K562 (cell line): ENCODE data around the gene NEB. TPM values are rescaled to one million over a fixed set of nuclear protein-coding genes. Genes with fewer than 3 reads are reported as not detected.
A peak's percentile ranks its signal among the peaks of the same experiment; 100 is the strongest.

ENCODE experiments used
- ATF7 ChIP-seq: fragments of 450-650 bp; IDR thresholded peaks from 2 replicates; pipeline ENCODE4 v1.7.1; 2014; ENCODE audit warnings: mild to moderate bottlenecking, moderate library complexity
- BRD9 ChIP-seq: fragments of 450-650 bp; IDR thresholded peaks from 2 replicates; pipeline ENCODE4 v1.6.1; 2018; ENCODE audit warnings: low read depth; ENCODE audit not compliant: partially characterized antibody
- CEBPG ChIP-seq, 3 experiments: fragments of 200-800 bp in 1 of 3; sonication (Bioruptor generic) in 1 of 3; sonication (generic) in 1 of 3; formaldehyde crosslinking in 1 of 3; IDR thresholded peaks in 2 of 3; conservative IDR thresholded peaks in 1 of 3; 2 replicates each; pipeline versions ENCODE4 v1.6.1 to v1.8.0; 2016 to 2022; ENCODE audit warnings: missing compliant biosample characterization in 2 of 3, missing genetic modification characterization in 2 of 3, mild to moderate bottlenecking in 1 of 3, missing genetic modification reagents in 1 of 3
- CTCF ChIP-seq, 3 experiments: IDR thresholded peaks in 2 of 3; conservative IDR thresholded peaks in 1 of 3; 2 replicates each; pipeline ENCODE4 v1.5.1; 2011 to 2012; ENCODE audit warnings: low read length in 3 of 3, mild to moderate bottlenecking in 3 of 3, control low read depth in 2 of 3, improper control_type of control experiment in 1 of 3, inconsistent platforms in 1 of 3, low read depth in 1 of 3, mixed read lengths in 1 of 3, moderate library complexity in 1 of 3; ENCODE audit not compliant: insufficient read depth in 2 of 3
- E2F6 ChIP-seq, 2 experiments: IDR thresholded peaks; 2 replicates each; pipeline ENCODE4 v1.6.1; 2011; ENCODE audit warnings: borderline replicate concordance in 1 of 2, control low read depth in 1 of 2, low read depth in 1 of 2, low read length in 1 of 2, mild to moderate bottlenecking in 1 of 2, mixed read lengths in 1 of 2, moderate library complexity in 1 of 2; ENCODE audit not compliant: insufficient read depth in 1 of 2, insufficient read length in 1 of 2, poor library complexity in 1 of 2, severe bottlenecking in 1 of 2; ENCODE audit errors: extremely low read depth in 1 of 2
- GABPB1 ChIP-seq: sonication (generic); formaldehyde crosslinking; IDR thresholded peaks from 2 replicates; pipeline ENCODE4 v1.8.0; 2022; ENCODE audit warnings: mild to moderate bottlenecking, missing genetic modification reagents
- HNRNPH1 ChIP-seq: fragments of 200-400 bp; formaldehyde crosslinking; optimal IDR thresholded peaks from 2 replicates; pipeline ENCODE3; 2017; ENCODE audit warnings: low read depth, mild to moderate bottlenecking, low read length, moderate library complexity
- ILK ChIP-seq: fragments of 450-650 bp; IDR thresholded peaks from 2 replicates; pipeline ENCODE4 v1.6.1; 2016; ENCODE audit warnings: missing genetic modification characterization, low read depth, mild to moderate bottlenecking, missing compliant biosample characterization, moderate library complexity, borderline replicate concordance
- NFRKB ChIP-seq: fragments of 450-650 bp; IDR thresholded peaks from 2 replicates; pipeline ENCODE4 v1.6.1; 2016; ENCODE audit warnings: low read depth
- NR3C1 ChIP-seq: sonication (generic); formaldehyde crosslinking; IDR thresholded peaks from 2 replicates; pipeline ENCODE4 v1.8.1; 2022; ENCODE audit warnings: missing genetic modification reagents
- RBBP5 ChIP-seq: fragments of 200-600 bp; sonication (generic); IDR thresholded peaks from 2 replicates; pipeline ENCODE4 v1.6.1; 2012; ENCODE audit warnings: borderline replicate concordance, mild to moderate bottlenecking, low read length, control low read depth, inconsistent platforms; ENCODE audit not compliant: insufficient read depth, poor library complexity, severe bottlenecking
- SAFB2 ChIP-seq: fragments of 200-400 bp; formaldehyde crosslinking; IDR thresholded peaks from 2 replicates; pipeline ENCODE4 v1.6.1; 2018; ENCODE audit warnings: borderline replicate concordance, low read length, low read depth, moderate library complexity; ENCODE audit not compliant: severe bottlenecking
- SMAD4 ChIP-seq: fragments of 250-450 bp; sonication (Bioruptor Pico); conservative IDR thresholded peaks from 2 replicates; pipeline ENCODE4 v1.8.0; 2021; ENCODE audit warnings: inconsistent platforms, mild to moderate bottlenecking, moderate library complexity
- TCF3 ChIP-seq: sonication (generic); formaldehyde crosslinking; IDR thresholded peaks from 2 replicates; pipeline ENCODE4 v1.4.0; 2020; ENCODE audit warnings: mild to moderate bottlenecking, missing genetic modification reagents
- ZC3H4 ChIP-seq: sonication (generic); formaldehyde crosslinking; IDR thresholded peaks from 2 replicates; pipeline ENCODE4 v1.9.0; 2021; ENCODE audit warnings: missing genetic modification reagents, borderline replicate concordance
- ZNF274 ChIP-seq: IDR thresholded peaks from 2 replicates; pipeline ENCODE4 v1.6.1; 2011; ENCODE audit warnings: low read depth, mild to moderate bottlenecking, low read length, moderate library complexity, borderline replicate concordance
- polyA plus RNA-seq, 8 experiments: library from polyadenylated mRNA; depleted of rRNA in 4 of 8; stranded (reverse) in 5 of 8; unstranded in 3 of 8; fragments of >200 nt; fragmentation: Nextera tagmentation in 2 of 8; fragmentation: Illumina TruSeq in 1 of 8; extraction: Ambion mirVana in 2 of 8; extraction: Trizol in 1 of 8; gene quantifications; 2 replicates each; pipeline versions ENCODE4 v1.2.1 to v1.2.3, GENCODE V29; 2011 to 2014; ENCODE audit warnings: inconsistent platforms in 1 of 8, missing spikeins in 1 of 8
- total RNA-seq, 7 experiments: library from RNA; depleted of rRNA in 6 of 7; stranded (reverse); fragments of >200 nt in 6 of 7; fragmentation: Illumina TruSeq in 2 of 7; extraction: Trizol in 2 of 7; gene quantifications; 2 replicates each; pipeline versions ENCODE4 v1.2.1 to v1.2.3, GENCODE V29; 2011 to 2021; ENCODE audit warnings: low replicate concordance in 1 of 7
- TF ChIP-seq, protein P1 (sequence below): fragments of 250-450 bp; sonication (Bioruptor Pico); IDR thresholded peaks from 2 replicates; pipeline ENCODE4 v1.8.0; 2022; ENCODE audit warnings: inconsistent platforms, mild to moderate bottlenecking, moderate library complexity, borderline replicate concordance
- TF ChIP-seq, protein P2 (sequence below): fragments of 250-450 bp; sonication (Bioruptor Pico); IDR thresholded peaks from 2 replicates; pipeline ENCODE4 v1.5.0; 2021

Gene NEB
- total and polyA plus RNA-seq, 9 of the 15 experiments (the other 6 are each of a cell fraction or from before 2014, with no cell fraction given), result 1.7 to 3.8 (median 2.9) TPM

- TF ChIP-seq CEBPG (CRISPR knock-in tag; IDR thresholded peaks at IDR 0.05), result no peak
- 0 out of 4 replicates have a peak, but pooled peaks of 1 of the 2 experiments have one; percentile 7 for TF ChIP-seq CEBPG (tag; conservative IDR thresholded peaks at IDR 0.05 in 1 of 2, IDR thresholded peaks at IDR 0.05 in 1 of 2)
- TF ChIP-seq, protein P1, sequence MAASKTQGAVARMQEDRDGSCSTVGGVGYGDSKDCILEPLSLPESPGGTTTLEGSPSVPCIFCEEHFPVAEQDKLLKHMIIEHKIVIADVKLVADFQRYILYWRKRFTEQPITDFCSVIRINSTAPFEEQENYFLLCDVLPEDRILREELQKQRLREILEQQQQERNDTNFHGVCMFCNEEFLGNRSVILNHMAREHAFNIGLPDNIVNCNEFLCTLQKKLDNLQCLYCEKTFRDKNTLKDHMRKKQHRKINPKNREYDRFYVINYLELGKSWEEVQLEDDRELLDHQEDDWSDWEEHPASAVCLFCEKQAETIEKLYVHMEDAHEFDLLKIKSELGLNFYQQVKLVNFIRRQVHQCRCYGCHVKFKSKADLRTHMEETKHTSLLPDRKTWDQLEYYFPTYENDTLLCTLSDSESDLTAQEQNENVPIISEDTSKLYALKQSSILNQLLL (CRISPR knock-in tag), result no peak
- TF ChIP-seq SAFB2, result no peak
- TF ChIP-seq, protein P2, sequence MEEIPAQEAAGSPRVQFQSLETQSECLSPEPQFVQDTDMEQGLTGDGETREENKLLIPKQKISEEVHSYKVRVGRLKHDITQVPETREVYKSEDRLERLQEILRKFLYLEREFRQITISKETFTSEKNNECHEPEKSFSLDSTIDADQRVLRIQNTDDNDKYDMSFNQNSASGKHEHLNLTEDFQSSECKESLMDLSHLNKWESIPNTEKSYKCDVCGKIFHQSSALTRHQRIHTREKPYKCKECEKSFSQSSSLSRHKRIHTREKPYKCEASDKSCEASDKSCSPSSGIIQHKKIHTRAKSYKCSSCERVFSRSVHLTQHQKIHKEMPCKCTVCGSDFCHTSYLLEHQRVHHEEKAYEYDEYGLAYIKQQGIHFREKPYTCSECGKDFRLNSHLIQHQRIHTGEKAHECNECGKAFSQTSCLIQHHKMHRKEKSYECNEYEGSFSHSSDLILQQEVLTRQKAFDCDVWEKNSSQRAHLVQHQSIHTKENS (CRISPR knock-in tag), result no peak
- no peak for TF ChIP-seq HNRNPH1
- 0 out of 2 replicates have a peak, but pooled peaks have one; percentile 11 for TF ChIP-seq SMAD4 (CRISPR knock-in tag)
- TF ChIP-seq CTCF (IDR thresholded peaks at IDR 0.05 in 2 of 3, conservative IDR thresholded peaks at IDR 0.05 in 1 of 3; ENCODE audit: insufficient read depth in 2 of 3, low read depth in 1 of 3, low read length in 3 of 3), result peak in 2 of 3 experiments; percentile 30 to 33; a peak in 2 of 6 replicates
- TF ChIP-seq E2F6 (IDR thresholded peaks at IDR 0.05; ENCODE audit: borderline replicate concordance in 1 of 2, extremely low read depth in 1 of 2, insufficient read depth in 1 of 2, insufficient read length in 1 of 2, low read depth in 1 of 2, low read length in 1 of 2, poor library complexity in 1 of 2, severe bottlenecking in 1 of 2), result no peak
- no peak for TF ChIP-seq ZC3H4
- no peak for TF ChIP-seq NFRKB
- no peak for TF ChIP-seq RBBP5
- no peak for TF ChIP-seq NR3C1
- TF ChIP-seq ZNF274, result no peak
- TF ChIP-seq BRD9, result no peak
- TF ChIP-seq ATF7, result no peak
- no peak for TF ChIP-seq ILK
- no peak for TF ChIP-seq TCF3 (CRISPR knock-in tag)
- TF ChIP-seq GABPB1 (CRISPR knock-in tag), result no peak
- TF ChIP-seq, all 486 proteins: peak for 5
These were observed 65.5 kb downstream of the NEB start (continued) for GRCh38 chr2:151668737-151669136.
